Retinal pigment epithelial cell (primary cell): ENCODE results near the gene HIPK2.

ENCODE experiments used
- DNase-seq: peaks from one replicate; pipeline ENCODE4 v3.0.0-alpha.2; 2010; ENCODE audit warnings: low read depth
- H3K4me3 ChIP-seq: 2 replicates; pipeline ENCODE4 v1.5.1; 2011; ENCODE audit warnings: mild to moderate bottlenecking, low read length, control low read depth, moderate library complexity
- TF ChIP-seq, protein P1 (sequence below): conservative IDR thresholded peaks from 2 replicates; pipeline ENCODE4 v1.5.1; 2011; ENCODE audit warnings: low read depth, low read length, control low read depth, inconsistent platforms

HIPK2 gene

GRCh38 chr7:139543801-139544603 lies 233.8 kb downstream of the HIPK2 start:
- TF ChIP-seq, protein P1, sequence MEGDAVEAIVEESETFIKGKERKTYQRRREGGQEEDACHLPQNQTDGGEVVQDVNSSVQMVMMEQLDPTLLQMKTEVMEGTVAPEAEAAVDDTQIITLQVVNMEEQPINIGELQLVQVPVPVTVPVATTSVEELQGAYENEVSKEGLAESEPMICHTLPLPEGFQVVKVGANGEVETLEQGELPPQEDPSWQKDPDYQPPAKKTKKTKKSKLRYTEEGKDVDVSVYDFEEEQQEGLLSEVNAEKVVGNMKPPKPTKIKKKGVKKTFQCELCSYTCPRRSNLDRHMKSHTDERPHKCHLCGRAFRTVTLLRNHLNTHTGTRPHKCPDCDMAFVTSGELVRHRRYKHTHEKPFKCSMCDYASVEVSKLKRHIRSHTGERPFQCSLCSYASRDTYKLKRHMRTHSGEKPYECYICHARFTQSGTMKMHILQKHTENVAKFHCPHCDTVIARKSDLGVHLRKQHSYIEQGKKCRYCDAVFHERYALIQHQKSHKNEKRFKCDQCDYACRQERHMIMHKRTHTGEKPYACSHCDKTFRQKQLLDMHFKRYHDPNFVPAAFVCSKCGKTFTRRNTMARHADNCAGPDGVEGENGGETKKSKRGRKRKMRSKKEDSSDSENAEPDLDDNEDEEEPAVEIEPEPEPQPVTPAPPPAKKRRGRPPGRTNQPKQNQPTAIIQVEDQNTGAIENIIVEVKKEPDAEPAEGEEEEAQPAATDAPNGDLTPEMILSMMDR: no peak
- H3K4me3 ChIP-seq: no peak overlapping the region
- no peak for DNase-seq

DNA sequence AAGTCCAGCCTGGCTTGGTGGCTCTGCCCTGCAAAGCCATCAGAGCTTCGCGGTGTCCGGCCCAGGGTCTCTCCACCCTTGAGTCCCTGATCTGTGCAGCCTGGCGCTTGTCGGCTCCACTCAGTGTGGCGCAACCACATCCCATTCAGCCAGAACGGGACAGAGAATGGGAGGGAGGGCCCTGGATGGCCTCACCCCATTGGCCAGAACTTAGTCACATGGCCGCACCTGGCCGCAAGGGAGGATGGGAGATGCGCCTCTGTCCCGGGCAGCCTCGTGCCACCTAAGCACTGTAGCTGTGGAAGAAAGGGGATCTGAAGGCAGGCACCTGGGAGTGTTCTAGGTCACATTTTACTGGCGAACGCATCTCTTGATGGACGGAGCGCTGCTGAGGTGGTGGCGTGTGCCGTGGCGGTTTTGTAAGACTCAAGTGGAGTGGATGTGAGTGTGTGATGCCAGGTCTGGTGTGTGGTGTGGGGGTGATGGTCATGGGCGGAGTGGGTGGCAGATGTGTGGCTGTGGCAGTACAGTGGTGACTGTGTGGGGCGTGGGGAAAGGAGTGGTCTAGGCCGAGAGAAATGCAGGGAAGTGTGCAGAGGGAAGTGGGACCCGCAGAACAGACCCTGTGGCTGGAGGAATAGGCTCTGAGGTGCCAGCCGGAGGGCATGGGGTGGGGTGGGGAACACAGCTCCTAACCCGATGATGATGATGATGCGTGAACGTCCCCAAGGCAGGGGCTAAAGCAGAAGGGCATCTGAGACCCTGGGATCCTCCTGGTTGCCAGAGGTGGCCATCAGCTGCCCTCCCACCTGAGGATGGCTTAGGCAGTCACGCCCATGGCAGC lies 235.3 kb downstream of the HIPK2 start:
- TF ChIP-seq, protein P1: no peak
- DNase-seq: no peak
- H3K4me3 ChIP-seq: no peak overlapping the region

- no peak for DNase-seq
- H3K4me3 ChIP-seq: no peak overlapping the region
- TF ChIP-seq, protein P1: no peak
These were observed 236.0 kb downstream of the HIPK2 start for GRCh38 chr7:139541600-139542307.

- TF ChIP-seq, protein P1: no peak
- DNase-seq: no peak
- H3K4me3 ChIP-seq: no peak overlapping the region
These were observed 237.6 kb downstream of the HIPK2 start for GRCh38 chr7:139540203-139540602.

DNA sequence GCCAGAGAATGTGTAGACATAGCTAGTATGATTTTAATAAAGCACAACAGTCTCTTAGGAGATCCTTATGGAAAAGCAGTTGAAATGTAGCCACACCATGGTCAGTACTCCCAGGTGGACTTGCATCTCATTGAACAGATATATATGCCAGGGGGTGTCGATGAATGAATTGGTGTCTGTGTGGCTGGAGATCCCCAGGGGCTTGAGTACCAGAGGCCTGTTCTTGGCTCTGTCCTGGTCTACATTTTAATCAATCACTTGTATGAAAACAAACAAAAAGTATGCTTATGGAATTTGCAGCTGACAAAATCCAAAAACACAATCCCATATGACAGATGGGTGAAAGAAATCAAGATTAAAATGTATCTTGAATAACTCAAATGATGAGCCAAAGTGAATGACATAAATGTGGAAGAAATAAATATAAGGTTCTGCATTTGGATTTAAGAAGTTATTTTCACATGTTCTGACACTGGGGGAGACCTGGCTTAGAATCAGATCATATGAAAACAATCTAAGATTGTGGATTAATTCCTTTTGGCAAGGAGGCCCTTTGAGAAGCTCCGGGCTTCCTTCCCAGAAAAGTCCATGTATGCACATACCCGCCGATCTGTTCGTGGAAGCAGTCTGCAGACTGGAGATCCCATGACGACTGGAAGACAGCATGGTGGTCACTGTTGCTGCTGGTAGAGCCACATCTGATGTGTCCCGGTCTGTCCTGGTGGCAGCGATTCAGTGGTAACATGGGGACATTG lies 238.7 kb downstream of the HIPK2 start:
- no peak overlapping the region for H3K4me3 ChIP-seq
- TF ChIP-seq, protein P1: no peak
- no peak for DNase-seq

- no peak overlapping the region for H3K4me3 ChIP-seq
- TF ChIP-seq, protein P1: no peak
- no peak for DNase-seq
These were observed 241.6 kb downstream of the HIPK2 start for GRCh38 chr7:139536152-139536551.
